Mononuclear cell (primary cell): ENCODE measurements around the gene C5orf22. TPM values are rescaled to one million over a fixed set of nuclear protein-coding genes. Genes with fewer than 3 reads are reported as not detected.

Experiments used
- total RNA-seq: library from RNA; depleted of rRNA; stranded (reverse); fragments of >200 nt; gene quantifications from one replicate; pipeline ENCODE4 v1.2.3, GENCODE V29; 2012

The C5orf22 gene
- total RNA-seq, 1 donor, result 19.7 TPM

Other genes starting within 250 kb of the C5orf22 start
- 13.2 TPM for gene DROSHA, start 208 bp upstream of the C5orf22 start, total RNA-seq
- 0.52 TPM for gene PDZD2, start 106.8 kb downstream of the C5orf22 start, total RNA-seq